Coronary artery (tissue), 2 donors: Measurements from ENCODE around the gene SENP6.
"Not testable (repeated sequence)": the region's sequence is repeated elsewhere in the genome, so short reads cannot be mapped to it uniquely, and the experiment has no call there.

Experiments used
- DNase-seq: peaks from one replicate; pipeline ENCODE4 v3.0.0-alpha.2; 2017; ENCODE audit warnings: low spot score
- H3K27ac ChIP-seq, 2 donors: fragments of 200-600 bp; sonication (generic); one replicate each; pipeline ENCODE4 v1.5.1; 2016 to 2019
- H3K4me3 ChIP-seq: fragments of 200-600 bp; sonication (generic); 2 replicates; pipeline ENCODE4 v1.5.1; 2016; ENCODE audit warnings: mild to moderate bottlenecking, moderate library complexity
- CTCF ChIP-seq: fragments of 200-600 bp; sonication (generic); IDR thresholded peaks from one replicate; pipeline ENCODE4 v1.5.1; 2019; ENCODE audit warnings: antibody characterized with exemption

Gene SENP6

GRCh38 chr6:75657327-75657726 is 55.6 kb downstream of the SENP6 start:
- H3K27ac ChIP-seq, result no peak overlapping the region
- no peak for DNase-seq
- TF ChIP-seq CTCF, result no peak
- H3K4me3 ChIP-seq, result no peak overlapping the region

GRCh38 chr6:75666592-75666991 is 64.9 kb downstream of the SENP6 start:
- no peak for DNase-seq
- Histone ChIP-seq H3K27ac (no peak overlapping the region), H3K4me3 (no peak overlapping the region)
- TF ChIP-seq CTCF, result no peak

- TF ChIP-seq CTCF, result no peak
- Histone ChIP-seq H3K27ac (no peak overlapping the region), H3K4me3 (no peak overlapping the region)
- no peak for DNase-seq
These were observed 72.2 kb downstream of the SENP6 start for GRCh38 chr6:75673884-75674283.

GRCh38 chr6:75676377-75676776 is 74.7 kb downstream of the SENP6 start:
- Histone ChIP-seq H3K27ac (no peak overlapping the region), H3K4me3 (no peak overlapping the region)
- TF ChIP-seq CTCF, result no peak
- DNase-seq, result no peak

- H3K27ac ChIP-seq, H3K4me3 ChIP-seq, DNase-seq: not testable (repeated sequence)
These were observed 80.9 kb downstream of the SENP6 start for GRCh38 chr6:75682548-75682947.

GRCh38 chr6:75683005-75683404 is 81.3 kb downstream of the SENP6 start:
- not testable (repeated sequence) for DNase-seq, H3K4me3 ChIP-seq, H3K27ac ChIP-seq

GRCh38 chr6:75687535-75687934 is 85.9 kb downstream of the SENP6 start:
- not testable (repeated sequence) for DNase-seq, H3K27ac ChIP-seq, H3K4me3 ChIP-seq

GRCh38 chr6:75687937-75688336 is 86.3 kb downstream of the SENP6 start:
- not testable (repeated sequence) for DNase-seq, H3K27ac ChIP-seq, H3K4me3 ChIP-seq

GRCh38 chr6:75689576-75689975 is 87.9 kb downstream of the SENP6 start:
- H3K4me3 ChIP-seq, result no peak overlapping the region

More at GRCh38 chr6:75689576-75689975, 87.9 kb downstream of the SENP6 start:
- no peak for TF ChIP-seq CTCF
- no peak overlapping the region for H3K27ac ChIP-seq
- DNase-seq, result no peak
